Lung (tissue), 12 donors: ENCODE data around the gene PRR15L. TPM values are rescaled to one million over a fixed set of nuclear protein-coding genes. Genes with fewer than 3 reads are reported as not detected.

Experiments
- ATAC-seq: fragments of 200-7000 bp; cut with Tn5 transposase; one replicate; pipeline ENCODE4 v1.9.1; 2020; ENCODE audit warnings: moderate number of reproducible peaks; ENCODE audit not compliant: insufficient read depth, low FRiP score
- DNase-seq, 3 donors: peaks; one replicate each; pipeline ENCODE4 v3.0.0-alpha.2; 2013 to 2017
- H3K27ac ChIP-seq, 2 donors: one replicate each; pipeline ENCODE4 v1.5.1; 2013; ENCODE audit warnings: mild to moderate bottlenecking in 2 of 2, moderate library complexity in 2 of 2, control low read depth in 1 of 2, inconsistent platforms in 1 of 2, low read depth in 1 of 2, low read length in 1 of 2
- H3K27me3 ChIP-seq, 3 donors: one replicate each; pipeline ENCODE4 v1.5.1; 2013; ENCODE audit warnings: low read length in 2 of 3; ENCODE audit not compliant: control insufficient read depth in 3 of 3, insufficient read depth in 3 of 3
- H3K36me3 ChIP-seq, 4 donors: one replicate each; pipeline ENCODE4 v1.5.1; 2013; ENCODE audit warnings: low read length in 4 of 4, mild to moderate bottlenecking in 1 of 4, moderate library complexity in 1 of 4; ENCODE audit not compliant: control insufficient read depth in 4 of 4, insufficient read depth in 4 of 4
- H3K4me1 ChIP-seq, 5 donors: one replicate each; pipeline ENCODE4 v1.5.1; 2013; ENCODE audit warnings: low read length in 5 of 5, mild to moderate bottlenecking in 2 of 5, moderate library complexity in 1 of 5; ENCODE audit not compliant: control insufficient read depth in 5 of 5, insufficient read depth in 5 of 5
- H3K4me3 ChIP-seq: one replicate; pipeline ENCODE4 v1.5.1; 2013; ENCODE audit warnings: mild to moderate bottlenecking, control low read depth, moderate library complexity
- H3K9ac ChIP-seq, 2 donors: one replicate each; pipeline ENCODE4 v1.5.1; 2013; ENCODE audit warnings: low read length in 2 of 2, control low read depth in 1 of 2; ENCODE audit not compliant: insufficient read depth in 1 of 2
- H3K9me3 ChIP-seq, 4 donors: one replicate each; pipeline ENCODE4 v1.5.1; 2013; ENCODE audit warnings: low read length in 3 of 4, mild to moderate bottlenecking in 1 of 4, moderate library complexity in 1 of 4; ENCODE audit not compliant: control insufficient read depth in 4 of 4, insufficient read depth in 3 of 4
- WGBS, 2 donors: extraction: QIAGEN DNeasy Blood & Tissue Kit; methylation state at CpG; one replicate each; pipeline ENCODE4 v1.1.7; 2013; 5-methylcytosine and 5-hydroxymethylcytosine counted together
- polyA plus RNA-seq, 2 donors: library from polyadenylated mRNA; stranded (reverse); fragments of 200-250 nt; gene quantifications; one replicate each; pipeline ENCODE4 v1.2.1, GENCODE V29; 2013
- total RNA-seq, 2 donors: library from RNA; depleted of rRNA in 1 of 2; stranded (reverse); fragments of >200 nt in 1 of 2; gene quantifications; one replicate each; pipeline ENCODE4 v1.2.1, GENCODE V29; 2014 to 2021
- TF ChIP-seq, protein P1 (sequence below): IDR thresholded peaks from 2 replicates; pipeline ENCODE4 v1.5.1; 2012; ENCODE audit warnings: mild to moderate bottlenecking; ENCODE audit errors: control extremely low read depth, extremely low read depth
- donor health status: control.
- donor health status: control.
- donor health status: Bipolar disorder and iron deficiency.
- donor health status: healthy.
- donor health status: DM: yes; HTN: yes; CAD: no.

The PRR15L gene
- total and polyA plus RNA-seq, 4 donors: 59.5 to 98.5 (median 75.5) TPM

GRCh38 chr17:48004983-48005382, 47.3 kb upstream of the PRR15L start:
- Histone ChIP-seq H3K9me3 (no peaks in the 10 kb centered on the region), H3K4me3 (no peak overlapping the region), H3K27ac (no peak overlapping the region), H3K4me1 (peaks cover 0 to 16% (median 8%) of the 10 kb centered on the region in 5 donors), H3K27me3 (no peaks in the 10 kb centered on the region), H3K9ac (no peak overlapping the region), H3K36me3 (no peaks in the 10 kb centered on the region)
- WGBS, 2 donors: 64 to 77% methylated on average over 3 of the region's 3 CpGs
- ATAC-seq (no peak), DNase-seq (no peak)
- TF ChIP-seq, protein P1, sequence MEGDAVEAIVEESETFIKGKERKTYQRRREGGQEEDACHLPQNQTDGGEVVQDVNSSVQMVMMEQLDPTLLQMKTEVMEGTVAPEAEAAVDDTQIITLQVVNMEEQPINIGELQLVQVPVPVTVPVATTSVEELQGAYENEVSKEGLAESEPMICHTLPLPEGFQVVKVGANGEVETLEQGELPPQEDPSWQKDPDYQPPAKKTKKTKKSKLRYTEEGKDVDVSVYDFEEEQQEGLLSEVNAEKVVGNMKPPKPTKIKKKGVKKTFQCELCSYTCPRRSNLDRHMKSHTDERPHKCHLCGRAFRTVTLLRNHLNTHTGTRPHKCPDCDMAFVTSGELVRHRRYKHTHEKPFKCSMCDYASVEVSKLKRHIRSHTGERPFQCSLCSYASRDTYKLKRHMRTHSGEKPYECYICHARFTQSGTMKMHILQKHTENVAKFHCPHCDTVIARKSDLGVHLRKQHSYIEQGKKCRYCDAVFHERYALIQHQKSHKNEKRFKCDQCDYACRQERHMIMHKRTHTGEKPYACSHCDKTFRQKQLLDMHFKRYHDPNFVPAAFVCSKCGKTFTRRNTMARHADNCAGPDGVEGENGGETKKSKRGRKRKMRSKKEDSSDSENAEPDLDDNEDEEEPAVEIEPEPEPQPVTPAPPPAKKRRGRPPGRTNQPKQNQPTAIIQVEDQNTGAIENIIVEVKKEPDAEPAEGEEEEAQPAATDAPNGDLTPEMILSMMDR: no peak

GRCh38 chr17:48003417-48004151, 45.9 kb upstream of the PRR15L start:
- no peaks in the 10 kb centered on the region for H3K36me3 ChIP-seq
- H3K9ac ChIP-seq: no peak overlapping the region
- peak overlapping the region in 1 of 2 donors; percentile 20 for H3K27ac ChIP-seq
- ATAC-seq: no peak
- H3K27me3 ChIP-seq: no peaks in the 10 kb centered on the region
- no peak overlapping the region for H3K4me3 ChIP-seq
- peak; percentile 48 to 61 (median 53) for DNase-seq
- H3K4me1 ChIP-seq: peaks cover 0 to 16% (median 8%) of the 10 kb centered on the region in 5 donors
- 79% methylated on average over 17 of the region's 17 CpGs for WGBS, 2 donors
- H3K9me3 ChIP-seq: no peaks in the 10 kb centered on the region
- TF ChIP-seq, protein P1: no peak

GRCh38 chr17:48002916-48003416, 45.3 kb upstream of the PRR15L start:
- TF ChIP-seq, protein P1: no peak
- ATAC-seq (no peak), DNase-seq (no peak)
- H3K4me3 ChIP-seq: no peak overlapping the region
- H3K4me1 ChIP-seq: peaks cover 0 to 16% (median 8%) of the 10 kb centered on the region in 5 donors
- H3K9ac ChIP-seq: no peak overlapping the region
- H3K27me3 ChIP-seq: no peaks in the 10 kb centered on the region
- H3K27ac ChIP-seq: peak overlapping the region in 1 of 2 donors; percentile 8
- no peaks in the 10 kb centered on the region for H3K36me3 ChIP-seq
- H3K9me3 ChIP-seq: no peaks in the 10 kb centered on the region
- 72 to 73% methylated on average over 7 of the region's 7 CpGs for WGBS, 2 donors
